ENCODE results near the gene MAP4K2. TPM values are rescaled to one million over a fixed set of nuclear protein-coding genes. Genes with fewer than 3 reads are reported as not detected.

MAP4K2 gene
- total RNA-seq, 1 experiment from 2014 or later: 34.3 TPM

DNA sequence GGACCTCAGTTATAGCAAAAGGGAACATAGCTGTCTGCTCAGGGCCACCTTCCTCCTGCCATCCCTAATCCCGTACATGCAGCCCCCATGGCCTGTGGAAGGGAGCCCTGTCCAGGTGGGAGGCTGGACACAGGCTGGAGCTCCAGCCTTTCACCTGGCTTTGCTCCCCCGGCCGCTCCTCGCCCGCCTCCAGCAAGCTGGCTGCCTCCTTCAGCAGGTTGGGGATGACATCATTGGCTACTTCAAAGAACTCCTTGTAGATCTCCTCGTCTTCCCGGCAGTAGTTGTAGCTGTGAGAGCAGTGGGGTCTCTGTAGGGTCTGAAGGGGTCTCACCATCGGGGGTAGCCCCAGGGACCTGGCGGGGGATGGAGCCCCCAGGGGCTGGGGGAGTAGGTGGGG is 2.5 kb upstream of the MAP4K2 start:
- Histone ChIP-seq H3K4me2 (no peak overlapping the region), H3K27ac (no peak overlapping the region), H3K9me3 (ENCODE audit: insufficient read depth, low read depth) (no peaks in the 10 kb centered on the region), H3K27me3 (ENCODE audit: insufficient read depth, low read depth) (no peaks in the 10 kb centered on the region), H3K79me2 (ENCODE audit: low read depth) (peaks cover 16% of the 10 kb centered on the region), H4K20me1 (ENCODE audit: insufficient read depth) (no peaks in the 10 kb centered on the region), H3K4me1 (replicated peaks; ENCODE audit: insufficient read depth) (peaks cover 26% of the 10 kb centered on the region), H3F3A (ENCODE audit: insufficient read depth, low read depth) (peaks cover 21% of the 10 kb centered on the region), H3K9me2 (ENCODE audit: insufficient read depth) (no peaks in the 10 kb centered on the region), H3K4me3 (no peak overlapping the region), H3K36me3 (ENCODE audit: low read depth) (peaks cover 7% of the 10 kb centered on the region; the same call in 1 of the 2 replicates), H2AFZ (no peak overlapping the region)
- intact Hi-C loops (cut with micrococcal nuclease; ENCODE audit: unreplicated experiment): no loop called here
- no TSS peak for BruUV-seq (replicated peaks)
- POLR2A ChIA-PET (ENCODE audit: unreplicated experiment): no interaction called here
- TF ChIP-seq EZH2 (IDR thresholded peaks at IDR 0.05; ENCODE audit: low read depth) (no peak), CTCF (conservative IDR thresholded peaks at IDR 0.05) (no peak)
- CTCF ChIA-PET: no interaction called here
- no peak for DNase-seq

- intact Hi-C loops (cut with micrococcal nuclease; ENCODE audit: unreplicated experiment): no loop called here
- Histone ChIP-seq H3F3A (ENCODE audit: insufficient read depth, low read depth) (peaks cover 25% of the 10 kb centered on the region), H2AFZ (no peak overlapping the region; the same call in 1 of the 2 replicates), H3K36me3 (ENCODE audit: low read depth) (peaks cover 7% of the 10 kb centered on the region; the same call in 1 of the 2 replicates), H3K4me1 (replicated peaks; ENCODE audit: insufficient read depth) (peaks cover 26% of the 10 kb centered on the region), H3K79me2 (ENCODE audit: low read depth) (peaks cover 16% of the 10 kb centered on the region), H3K4me2 (peak overlapping the region; percentile 91), H3K27me3 (ENCODE audit: insufficient read depth, low read depth) (no peaks in the 10 kb centered on the region), H3K4me3 (peak overlapping the region; percentile 76; the same call in 1 of the 2 replicates), H3K9me3 (ENCODE audit: insufficient read depth, low read depth) (no peaks in the 10 kb centered on the region), H3K9me2 (ENCODE audit: insufficient read depth) (no peaks in the 10 kb centered on the region), H3K27ac (peak overlapping the region; percentile 69), H4K20me1 (ENCODE audit: insufficient read depth) (no peaks in the 10 kb centered on the region)
- no peak for DNase-seq
- ChIA-PET POLR2A (ENCODE audit: unreplicated experiment) (interaction anchor here (0.5 to 0.6 kb wide), 2 partner anchors 20 to 577 kb away, joined by 3 to 4 read pairs; no protein-coding TSS in a partner anchor), CTCF (interaction anchor here (0.6 kb wide), 1 partner anchor 202 kb away, joined by 3 read pairs; no protein-coding TSS in a partner anchor)
- BruUV-seq (replicated peaks): no TSS peak
- TF ChIP-seq EZH2 (IDR thresholded peaks at IDR 0.05; ENCODE audit: low read depth) (no peak), CTCF (conservative IDR thresholded peaks at IDR 0.05) (no peak)
These were observed 1.6 kb upstream of the MAP4K2 start for GRCh38 chr11:64804346-64805210.

DNA sequence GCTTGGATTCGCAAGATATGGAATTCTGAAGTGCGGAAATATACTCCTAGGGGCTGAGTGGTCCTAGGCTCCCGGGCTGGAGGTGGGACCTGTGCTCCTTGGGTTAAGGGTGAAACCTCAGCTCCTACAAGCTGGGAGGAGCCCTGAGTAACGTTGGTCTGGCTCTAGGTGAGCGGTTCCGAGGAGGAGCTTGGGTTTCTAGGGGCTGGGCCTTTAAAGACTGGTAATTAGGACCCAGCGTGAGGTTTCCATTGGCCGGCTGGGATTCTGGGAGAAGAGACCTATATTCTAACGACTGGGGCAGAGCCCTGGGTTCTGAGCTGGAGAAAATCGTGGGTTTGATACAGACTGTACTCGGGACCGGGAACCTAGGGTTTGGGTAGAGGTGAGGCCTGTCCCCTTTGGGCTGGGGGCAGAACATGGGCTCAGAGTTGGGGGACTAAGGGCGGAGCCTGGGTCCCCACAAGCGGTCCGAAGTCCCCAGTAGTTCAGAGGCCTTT is 882 bp upstream of the MAP4K2 start:
- DNase-seq: no peak
- CTCF ChIA-PET: interaction anchor here (0.6 kb wide), 1 partner anchor 203 kb away, joined by 3 read pairs; no protein-coding TSS in a partner anchor
- peaks cover 21% of the 10 kb centered on the region for H3F3A ChIP-seq (ENCODE audit: insufficient read depth, low read depth)
- no peaks in the 10 kb centered on the region for H3K9me2 ChIP-seq (ENCODE audit: insufficient read depth)
- H3K27ac ChIP-seq: peak overlapping the region; percentile 69
- intact Hi-C loops (cut with micrococcal nuclease; ENCODE audit: unreplicated experiment): loop anchor here (1.0 kb wide), 1 partner anchor 39 kb away; no protein-coding TSS in a partner anchor
- H3K4me2 ChIP-seq: peak overlapping the region; percentile 91
- peak overlapping the region; percentile 76 for H3K4me3 ChIP-seq
- BruUV-seq (replicated peaks): TSS peak; percentile 85
- H3K36me3 ChIP-seq (ENCODE audit: low read depth): peaks cover 7% of the 10 kb centered on the region; the same call in 1 of the 2 replicates
- H3K27me3 ChIP-seq (ENCODE audit: insufficient read depth, low read depth): no peaks in the 10 kb centered on the region
- H3K9me3 ChIP-seq (ENCODE audit: insufficient read depth, low read depth): no peaks in the 10 kb centered on the region
- H3K4me1 ChIP-seq (replicated peaks; ENCODE audit: insufficient read depth): peaks cover 20% of the 10 kb centered on the region
- POLR2A ChIA-PET (ENCODE audit: unreplicated experiment): interaction anchor here (0.5 to 0.7 kb wide), 4 partner anchors 21 to 1048 kb away, joined by 3 to 7 read pairs (median 5); no protein-coding TSS in a partner anchor
- peaks cover 9% of the 10 kb centered on the region for H3K79me2 ChIP-seq (ENCODE audit: low read depth)
- H4K20me1 ChIP-seq (ENCODE audit: insufficient read depth): no peaks in the 10 kb centered on the region
- peak overlapping the region; percentile 88 for H2AFZ ChIP-seq
- TF ChIP-seq CTCF (conservative IDR thresholded peaks at IDR 0.05) (no peak), EZH2 (IDR thresholded peaks at IDR 0.05; ENCODE audit: low read depth) (no peak)
